NCI-H2029 treated with DMSO at 0.1 percent for 48 hours (cell line): Measurements from ENCODE around the gene CTNNA1.

ENCODE experiments used
- DNase-seq: peaks from one replicate; lab custom pipeline; 2025; lab: John Stamatoyannopoulos, UW

CTNNA1 gene

DNA sequence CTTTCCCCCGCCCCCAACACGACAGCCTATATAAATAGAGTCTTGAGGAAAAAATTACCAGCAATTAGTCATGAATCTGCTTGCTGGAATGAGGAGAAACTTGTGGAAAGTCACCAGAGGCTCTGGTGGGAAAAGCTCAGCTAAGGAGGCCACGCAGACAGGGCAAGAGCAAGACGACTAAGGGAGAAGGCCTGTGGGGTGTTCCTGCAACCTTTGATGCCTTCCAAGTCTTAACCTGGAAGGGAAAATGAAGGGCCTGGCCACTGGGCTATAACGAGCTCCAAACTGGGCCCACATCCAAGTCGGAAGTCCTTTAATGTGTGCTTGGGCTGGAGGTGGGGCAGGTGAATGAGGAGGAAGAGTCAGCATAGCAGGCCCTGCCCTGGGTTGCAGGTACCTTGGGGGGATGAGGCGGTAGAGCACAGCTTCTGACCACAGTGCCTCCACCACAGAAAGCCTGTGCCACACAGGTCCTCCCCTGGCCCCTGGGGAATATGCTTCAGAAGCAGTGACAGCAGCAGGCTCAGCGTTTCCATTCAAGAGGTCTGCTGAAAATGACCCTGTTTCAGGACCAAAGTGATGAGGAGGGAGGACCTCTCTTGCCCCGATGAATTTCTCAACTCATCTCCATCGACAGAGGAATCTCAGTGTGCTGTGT is 214.7 kb downstream of the CTNNA1 start:
- peak; percentile 96 for DNase-seq

DNA sequence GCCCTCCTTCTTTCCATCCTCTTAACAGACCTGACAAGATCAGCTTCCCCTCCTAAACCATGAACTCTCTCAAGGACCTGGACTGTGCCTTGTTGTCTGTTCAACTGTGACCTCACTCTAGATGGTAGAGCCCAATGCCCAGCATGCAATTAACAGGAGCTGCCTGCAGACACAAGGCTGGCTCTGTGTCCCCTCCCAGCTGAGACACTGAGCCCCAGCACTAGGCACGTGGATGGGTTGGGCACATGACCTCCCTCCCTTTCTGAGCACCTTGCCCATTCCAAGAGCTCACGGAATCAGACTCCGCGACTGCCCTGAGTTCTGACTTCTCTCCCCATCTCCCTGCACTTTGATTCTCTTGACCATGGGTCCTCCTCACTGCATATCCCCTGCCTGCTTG is 215.4 kb downstream of the CTNNA1 start:
- no peak for DNase-seq

DNA sequence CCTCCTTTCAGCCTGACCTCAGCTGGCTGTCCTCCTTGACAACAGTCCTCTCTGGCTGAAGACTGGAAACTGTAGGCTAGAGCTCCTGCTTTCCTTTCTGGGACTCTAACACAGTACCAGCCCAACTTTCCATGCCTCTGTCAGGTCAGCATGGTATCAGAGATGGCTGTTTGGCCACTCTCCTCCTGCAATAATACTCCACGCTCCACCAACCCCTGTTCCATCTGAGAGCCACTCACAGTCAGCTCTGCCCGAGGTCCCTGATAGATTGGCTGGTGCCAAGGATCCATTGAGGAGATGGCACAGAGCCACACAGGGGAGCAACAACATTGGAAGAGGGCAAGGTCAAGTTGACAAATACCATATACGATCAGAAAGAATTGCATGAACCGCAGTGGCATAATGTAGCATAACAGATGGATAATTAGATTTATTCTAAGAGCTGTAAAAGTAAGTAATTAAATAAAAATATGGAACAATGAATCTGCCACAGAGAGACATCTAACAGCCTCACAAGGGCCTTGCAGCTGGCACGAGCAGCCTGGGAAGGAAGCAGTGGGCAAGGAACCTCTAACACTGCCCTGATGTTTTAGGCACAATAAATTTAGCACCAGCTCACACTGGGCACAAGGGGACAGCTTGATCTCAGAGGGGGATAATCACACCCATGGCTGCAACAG is 216.2 kb downstream of the CTNNA1 start:
- peak; percentile 92 for DNase-seq

DNA sequence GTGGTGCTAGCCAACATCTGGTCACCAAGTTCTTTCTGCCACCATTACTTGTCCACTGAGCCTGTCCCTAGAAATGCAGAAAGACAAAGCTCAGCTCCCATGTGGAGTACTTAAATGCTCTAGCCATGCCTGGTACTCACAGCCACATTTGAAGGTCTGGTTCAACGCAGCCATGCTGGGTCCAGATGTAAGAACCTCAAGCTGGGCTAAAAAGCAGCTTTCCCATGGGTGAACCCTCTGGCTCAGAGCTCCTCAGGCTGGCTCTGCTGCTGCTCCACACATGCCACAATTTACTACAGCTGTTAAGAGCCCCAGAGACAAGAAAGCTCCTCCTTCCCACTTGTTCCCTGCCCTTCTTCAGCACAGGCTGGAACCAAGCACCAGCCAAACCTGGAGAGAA is 219.0 kb downstream of the CTNNA1 start:
- DNase-seq: no peak

DNA sequence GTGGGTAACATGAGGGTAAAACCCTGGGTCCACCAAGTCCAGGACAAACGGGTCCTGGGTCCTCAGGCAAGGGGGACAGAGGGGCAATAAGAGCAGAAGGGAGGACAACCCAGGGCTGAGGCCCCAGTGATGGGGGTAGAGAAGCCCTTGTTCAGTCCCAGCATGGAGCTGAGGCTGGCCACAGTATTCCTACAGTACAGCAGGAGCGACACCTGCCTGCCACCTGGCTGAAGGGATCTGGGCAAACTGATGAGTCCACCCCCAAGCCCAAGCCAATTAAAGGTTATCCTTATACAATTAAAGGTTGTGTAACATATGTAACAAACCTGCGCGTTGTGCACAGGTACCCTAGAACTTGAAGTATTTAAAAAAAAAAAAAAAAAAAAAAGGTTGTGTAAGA is 219.6 kb downstream of the CTNNA1 start:
- DNase-seq: no peak

DNA sequence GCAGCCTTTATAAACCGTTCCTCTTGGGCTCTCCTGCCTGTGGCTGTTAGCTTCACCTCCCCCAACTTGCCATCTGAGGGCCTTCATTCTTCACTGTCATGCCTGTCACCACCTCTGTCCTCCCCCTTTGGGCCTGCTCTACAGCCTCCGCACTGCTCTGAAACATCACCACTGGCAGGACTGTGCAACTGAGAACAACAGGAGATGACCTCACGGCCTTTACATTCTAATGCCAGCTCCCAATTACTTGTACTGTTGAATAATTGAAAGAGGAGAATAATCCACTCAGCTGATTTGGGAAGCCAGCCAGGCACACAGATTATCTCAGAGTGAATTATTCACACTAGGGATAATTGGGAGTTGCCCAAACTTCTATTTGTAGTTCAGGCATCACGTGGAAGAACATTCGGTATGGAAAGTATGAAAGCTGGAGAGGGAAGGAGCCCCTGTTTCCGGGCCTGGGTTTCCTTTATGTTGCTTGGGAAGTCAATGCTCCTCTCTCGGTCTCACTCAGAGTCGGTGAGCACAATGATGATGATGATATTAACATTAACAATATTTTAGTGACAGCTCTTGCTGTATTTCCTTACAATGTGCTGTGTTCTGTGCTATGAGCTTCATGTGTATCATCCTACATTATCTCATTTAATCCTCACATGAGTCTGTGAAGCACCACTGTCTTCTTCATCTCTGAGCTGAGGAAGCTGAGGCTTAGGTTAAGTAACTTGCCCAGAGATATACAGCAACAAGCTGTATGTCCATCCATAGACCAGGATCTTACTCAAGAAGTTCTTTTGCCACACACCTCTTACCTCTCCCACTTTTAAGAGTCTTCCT is 221.2 kb downstream of the CTNNA1 start:
- peak; percentile 82 for DNase-seq

DNA sequence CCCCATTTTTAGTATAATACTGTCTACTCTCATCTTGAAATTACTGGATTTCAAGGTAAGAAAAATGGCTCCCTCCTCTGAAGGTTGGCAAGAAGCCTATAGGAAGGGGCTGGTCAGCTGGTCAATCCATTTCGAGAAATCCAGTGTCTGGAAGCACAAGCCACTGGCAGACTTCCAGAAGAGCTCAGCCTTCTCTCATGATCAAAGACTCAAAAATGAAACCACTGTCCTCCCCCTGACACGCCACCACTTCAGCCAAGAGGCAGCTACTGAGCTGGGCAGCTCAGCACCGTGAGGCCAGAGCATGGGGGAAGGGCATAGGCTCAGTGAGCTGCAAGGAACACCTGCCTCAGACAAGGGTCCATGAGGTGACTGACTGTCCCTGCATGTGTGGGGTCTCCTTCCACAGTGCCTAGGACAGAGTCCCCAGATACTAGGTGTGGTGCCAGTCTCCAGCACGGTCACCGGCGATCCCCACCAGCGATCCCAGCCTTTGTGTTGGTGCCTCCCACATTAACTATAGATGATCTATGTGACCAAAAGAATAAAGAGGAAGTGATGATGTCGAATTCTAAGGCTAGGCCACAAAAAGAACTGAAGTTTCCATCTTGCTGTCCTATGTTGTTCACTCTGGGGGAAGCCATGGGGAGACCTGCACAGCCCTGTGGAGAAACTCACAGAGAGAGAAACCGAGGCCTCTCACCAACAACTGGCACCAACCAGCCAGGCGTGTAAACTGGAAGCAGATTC is 222.0 kb downstream of the CTNNA1 start:
- peak; percentile 96 for DNase-seq

DNA sequence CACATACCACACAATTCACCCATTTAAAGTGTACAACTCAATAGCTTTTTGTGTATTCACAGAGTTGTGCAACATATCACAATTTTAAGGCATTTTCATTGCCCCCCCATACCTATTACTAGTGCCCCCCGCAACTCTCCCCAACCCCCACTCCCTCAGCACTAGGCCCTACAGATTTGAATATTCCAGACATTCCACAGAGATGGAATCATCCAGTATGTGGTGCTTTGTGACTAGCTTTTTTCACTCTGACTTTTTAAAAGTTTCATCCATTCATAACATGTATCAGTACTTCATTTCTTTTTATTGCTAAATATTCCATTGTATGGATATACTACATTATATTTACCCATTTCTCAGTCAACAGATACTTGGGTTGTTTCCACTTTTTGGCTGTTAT is 224.9 kb downstream of the CTNNA1 start:
- no peak for DNase-seq

DNA sequence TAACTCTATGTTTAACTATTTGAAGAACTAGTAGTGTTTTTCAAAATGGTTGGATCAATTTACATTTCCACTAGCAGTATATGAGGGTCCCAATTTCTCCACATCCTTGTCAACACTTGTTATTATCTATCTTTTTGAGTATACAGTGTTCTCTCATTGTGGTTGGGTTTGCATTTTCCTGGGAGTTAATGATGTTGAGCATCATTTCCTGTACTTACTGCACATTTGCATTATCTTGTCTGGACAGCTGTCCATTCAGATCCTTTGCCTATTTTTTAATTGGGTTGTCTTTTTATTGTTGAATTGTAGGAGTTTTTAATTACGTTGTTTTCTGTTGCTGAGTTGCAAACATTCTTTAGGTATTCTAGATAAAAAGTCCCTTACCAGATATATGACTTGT is 225.4 kb downstream of the CTNNA1 start:
- DNase-seq: no peak

DNA sequence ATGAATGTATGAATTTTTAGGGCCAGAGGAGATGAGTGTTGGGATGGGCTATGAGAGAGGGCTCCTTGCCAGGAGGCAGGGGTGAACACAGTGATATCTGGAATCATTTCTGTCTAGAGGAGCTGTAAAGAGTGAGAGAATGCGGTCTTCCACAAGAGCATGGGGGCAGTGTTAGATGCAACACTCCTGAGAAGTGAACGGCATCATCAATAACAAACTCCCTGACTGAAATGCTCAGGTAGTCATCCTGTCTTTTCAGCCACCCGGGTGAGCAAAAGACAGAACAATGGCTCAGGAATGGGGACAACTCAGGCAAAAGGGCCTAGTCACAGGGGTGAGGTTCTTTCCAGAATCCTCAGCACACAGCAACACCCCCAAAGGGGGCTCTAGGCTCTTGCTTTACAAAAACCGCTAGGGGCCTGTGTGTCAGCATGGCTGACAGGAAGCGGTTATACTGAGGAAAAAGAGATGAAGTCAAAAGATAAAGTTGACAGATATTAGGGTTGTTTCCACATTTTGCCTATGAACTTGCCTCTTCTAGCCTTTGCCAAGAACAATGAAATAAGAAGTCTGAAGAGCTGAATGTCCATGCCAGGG is 226.6 kb downstream of the CTNNA1 start:
- DNase-seq: no peak

DNA sequence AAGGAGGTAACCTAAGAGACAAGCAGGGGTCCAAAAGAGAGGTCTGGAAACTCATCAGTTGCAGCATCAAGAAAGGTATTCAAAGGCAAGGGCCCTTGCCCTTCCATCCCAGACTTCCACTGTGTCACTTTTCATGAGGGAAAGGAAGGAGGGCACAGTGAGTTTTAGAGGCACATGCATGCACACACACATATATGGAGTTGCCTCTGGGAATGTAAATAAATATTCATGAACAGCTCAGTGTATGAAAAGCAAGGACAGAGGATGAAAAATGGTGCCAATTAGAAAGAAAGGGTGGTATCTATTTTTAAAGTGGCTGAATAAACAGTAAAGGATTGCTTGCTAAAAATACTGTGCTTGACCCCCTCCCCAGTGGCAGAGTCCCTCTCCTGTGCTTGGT is 227.2 kb downstream of the CTNNA1 start:
- no peak for DNase-seq

DNA sequence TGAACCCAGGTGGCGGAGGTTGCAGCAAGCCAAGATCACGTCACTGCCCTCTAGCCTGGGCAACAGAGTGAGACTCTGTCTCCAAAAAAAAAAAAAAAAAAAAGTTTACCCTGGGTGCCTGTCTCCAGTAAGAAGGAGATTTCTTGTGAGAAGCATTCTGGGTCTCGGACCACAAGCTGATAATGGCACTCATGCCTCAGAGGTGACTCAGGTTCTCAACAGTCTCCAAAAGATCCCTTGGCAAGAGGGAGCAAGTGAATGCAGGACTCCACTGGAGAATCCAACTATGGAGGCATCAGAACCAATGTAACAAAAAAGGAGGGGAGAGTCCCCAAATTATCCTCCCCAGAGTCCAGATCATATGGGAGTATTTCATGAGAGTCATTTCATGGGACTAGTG is 227.9 kb downstream of the CTNNA1 start:
- no peak for DNase-seq

DNA sequence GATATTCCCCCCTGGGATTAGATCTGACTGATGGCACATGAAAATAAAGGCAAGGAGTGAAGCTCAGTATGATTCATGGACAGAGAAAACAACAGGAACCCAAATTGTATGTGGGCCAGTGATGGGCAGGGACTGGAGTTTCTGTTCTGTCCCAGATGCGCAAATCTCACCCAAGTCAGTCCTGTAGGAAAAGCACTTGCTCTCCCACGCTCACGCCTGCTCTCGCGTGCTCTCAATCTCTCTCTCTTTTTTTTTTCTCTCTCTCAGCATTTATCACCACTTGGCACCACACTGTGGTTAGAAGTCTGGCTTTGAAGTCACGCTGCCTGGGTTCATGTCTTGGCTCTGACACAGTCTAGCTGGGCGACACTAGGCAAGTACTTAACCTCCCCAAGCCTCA is 228.4 kb downstream of the CTNNA1 start:
- no peak for DNase-seq

DNA sequence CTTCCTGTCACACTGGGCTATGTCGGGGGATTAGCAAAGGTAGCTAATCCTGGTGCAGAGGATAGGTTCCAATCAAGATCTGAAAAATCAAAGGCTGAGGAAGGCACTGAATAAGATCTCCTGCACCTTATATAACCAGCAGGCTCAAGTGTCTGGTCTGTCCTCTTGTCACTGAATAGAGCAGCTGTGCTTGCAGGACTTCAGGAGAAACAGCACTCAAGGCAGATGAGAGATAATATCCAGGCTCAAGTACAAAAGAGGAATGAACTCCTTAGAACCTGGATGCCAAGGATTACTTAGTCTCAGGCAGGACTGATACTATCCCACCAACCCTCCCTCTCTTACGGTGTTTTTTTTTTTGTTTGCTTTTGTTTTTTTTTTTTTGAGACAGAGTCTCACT is 230.8 kb downstream of the CTNNA1 start:
- no peak for DNase-seq
